ENCODE results near the gene AP1AR.

GRCh38 chr4:112219826-112220366 is 11.7 kb upstream of the AP1AR start:
- TF ChIP-seq POLR2AphosphoS5 (IDR thresholded peaks at IDR 0.05; ENCODE audit: borderline replicate concordance, low read depth, low read length) (no peak), EZH2 (IDR thresholded peaks at IDR 0.05) (no peak), FOXP2 (optimal IDR thresholded peaks at IDR 0.05; ENCODE audit: control extremely low read depth, extremely low read length, insufficient read depth) (no peak)

Data from SK-N-MC (cell line).